NCI-H128 (cell line): ENCODE data around the gene ALDH1A2.

Source experiments
- DNase-seq: peaks from one replicate; lab custom pipeline; 2025; ENCODE audit not compliant: unreplicated experiment; lab: John Stamatoyannopoulos, UW

Gene ALDH1A2

DNA sequence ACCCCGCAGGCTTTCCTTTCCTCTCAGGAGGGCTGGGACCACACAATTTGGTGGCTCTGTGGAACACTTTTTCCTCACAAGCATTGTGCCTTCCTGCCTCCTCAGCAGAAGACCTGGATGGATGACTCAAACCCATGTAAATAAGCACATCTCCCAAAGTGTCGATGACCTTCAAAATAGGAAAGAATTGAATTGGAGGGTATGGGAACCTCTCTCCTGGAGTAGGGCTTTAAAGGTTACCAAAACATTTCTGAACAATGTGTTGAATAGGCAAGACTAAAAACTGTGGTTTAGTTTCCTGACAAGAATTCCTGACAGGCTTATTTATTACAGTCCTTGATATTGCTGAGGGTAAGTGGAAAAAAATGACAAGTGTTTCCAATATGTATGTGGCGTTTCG lies 118.2 kb downstream of the ALDH1A2 start:
- DNase-seq, result no peak

DNA sequence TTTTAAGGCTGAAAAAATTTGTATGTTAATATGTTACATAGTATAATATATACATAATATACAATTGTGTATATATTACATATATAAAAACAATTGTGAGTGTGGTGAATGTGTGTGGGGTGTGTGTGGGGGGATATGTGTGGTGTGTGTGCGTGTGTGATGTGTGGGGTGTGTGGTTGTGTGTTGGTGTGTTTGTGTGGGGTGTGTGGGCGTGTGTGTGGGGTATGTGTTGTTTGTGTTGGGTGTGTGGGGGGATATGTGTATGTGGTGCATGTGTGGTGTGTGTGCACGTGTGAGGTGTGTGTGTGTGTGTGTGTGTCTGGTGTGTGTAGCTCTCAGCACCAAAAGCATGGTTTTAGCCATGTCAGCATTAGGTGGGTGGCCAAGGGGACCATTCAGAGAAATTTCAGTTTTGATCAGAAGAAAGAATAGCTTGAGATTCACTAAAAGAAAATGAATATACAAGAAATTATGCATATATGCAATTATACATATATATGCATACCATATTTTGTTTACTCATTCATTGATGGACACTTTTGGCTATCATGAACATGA lies 118.9 kb downstream of the ALDH1A2 start:
- DNase-seq, result no peak

DNA sequence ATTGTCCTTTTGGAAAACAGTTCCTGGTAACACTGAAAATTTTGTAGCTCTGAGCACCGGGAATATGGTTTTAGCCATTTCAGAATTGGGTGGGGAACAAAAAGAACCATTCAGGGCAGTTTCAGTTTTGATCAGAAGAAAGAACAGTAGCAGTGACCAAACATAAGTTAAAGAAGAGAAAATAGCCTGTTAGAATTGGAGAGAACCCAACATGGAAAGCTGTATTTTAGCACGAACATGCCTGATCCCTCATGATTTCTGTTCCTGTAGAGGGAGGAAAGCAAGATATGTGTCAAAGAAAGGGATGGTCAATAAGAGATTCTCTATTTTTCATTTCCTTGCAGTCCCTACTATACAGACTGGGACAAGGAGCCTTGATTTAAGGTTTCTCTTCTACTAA lies 119.9 kb downstream of the ALDH1A2 start:
- no peak for DNase-seq

DNA sequence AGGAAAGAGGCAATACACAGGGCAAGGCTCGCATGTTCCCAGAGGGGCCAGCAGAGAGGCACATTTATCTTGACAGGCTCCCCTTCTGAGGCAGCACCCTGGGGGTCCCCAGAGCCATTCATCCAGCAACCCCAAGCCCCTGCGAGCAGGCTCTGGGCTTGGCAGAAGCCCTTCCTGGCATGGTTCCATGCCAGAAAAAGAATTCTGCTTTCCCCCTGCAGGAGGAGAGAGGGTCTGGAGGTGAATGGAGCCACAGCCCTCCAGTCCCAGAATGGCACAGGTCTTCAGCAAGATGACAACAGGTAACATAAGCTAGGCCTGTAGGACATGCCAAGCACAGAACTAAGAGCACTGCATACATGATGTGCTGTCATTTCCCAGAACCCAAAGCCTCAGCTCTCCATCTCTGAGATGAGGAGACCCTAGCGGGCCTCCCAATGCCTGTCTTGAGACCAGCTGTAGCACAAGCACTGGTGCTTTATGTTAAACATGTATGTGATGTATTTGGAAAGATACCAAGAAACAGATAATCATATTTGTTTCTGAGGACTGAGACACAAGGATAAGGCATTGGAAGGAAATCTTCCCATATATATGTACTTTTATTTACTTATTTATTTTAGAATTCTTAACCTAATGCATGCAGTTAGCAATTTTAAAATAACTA lies 121.6 kb downstream of the ALDH1A2 start:
- no peak for DNase-seq

DNA sequence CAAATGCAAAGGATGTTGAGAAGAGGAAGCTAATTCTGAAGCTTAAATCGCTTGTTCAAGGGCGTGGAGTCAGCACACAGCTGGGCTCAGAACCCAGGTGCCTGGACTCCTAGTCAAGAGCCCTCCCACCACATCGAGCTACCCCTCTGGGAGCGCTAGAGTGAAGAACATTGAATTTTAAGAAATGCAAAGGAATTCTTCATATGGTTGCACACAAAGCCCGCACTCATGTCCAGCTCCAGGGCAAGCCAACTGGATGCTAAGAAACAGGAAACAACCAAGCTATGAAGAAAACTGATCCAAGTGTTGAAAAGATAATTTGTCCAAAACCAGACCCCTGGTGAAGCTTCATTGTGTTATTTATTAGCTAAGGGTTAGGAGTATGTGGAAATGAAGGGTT lies 122.3 kb downstream of the ALDH1A2 start:
- DNase-seq, result no peak

DNA sequence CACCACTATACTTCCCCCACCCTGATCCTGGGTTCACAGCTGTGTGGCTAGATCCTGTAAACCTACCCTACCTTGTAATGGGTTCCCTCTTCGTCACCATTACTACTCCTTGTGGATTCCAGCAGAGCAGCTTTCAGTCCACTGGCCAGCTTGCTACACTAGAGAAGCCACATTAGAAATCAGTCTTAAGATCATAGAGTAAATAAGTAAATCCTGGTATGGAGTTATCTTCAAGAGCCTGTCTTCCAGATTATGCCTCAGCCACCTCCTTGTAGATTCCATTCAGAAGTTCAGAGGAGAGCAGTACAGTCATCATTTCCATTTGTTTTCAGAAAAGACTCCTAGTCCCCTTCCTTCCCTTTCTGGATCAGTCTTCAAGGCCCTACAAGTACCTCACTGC lies 123.7 kb downstream of the ALDH1A2 start:
- no peak for DNase-seq

DNA sequence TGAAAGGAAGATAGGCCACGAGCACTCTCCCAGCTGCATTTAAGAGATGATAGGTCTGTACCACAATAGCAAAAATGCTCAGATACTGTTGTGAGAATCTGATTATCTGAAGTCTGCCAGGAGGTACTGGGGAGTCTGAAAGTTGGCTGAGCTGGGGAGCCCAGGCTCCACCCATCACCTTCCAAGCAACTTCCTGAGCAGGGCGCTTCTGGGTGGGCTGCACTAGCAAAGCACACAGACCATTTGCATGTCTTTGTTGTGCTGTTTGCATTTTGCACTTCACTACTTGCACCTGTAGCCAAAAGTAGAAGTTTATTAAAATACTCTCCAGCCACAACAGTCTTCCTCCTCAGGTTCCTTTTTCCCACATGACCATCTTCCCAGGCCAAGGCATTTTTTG lies 133.2 kb downstream of the ALDH1A2 start:
- DNase-seq, result no peak

DNA sequence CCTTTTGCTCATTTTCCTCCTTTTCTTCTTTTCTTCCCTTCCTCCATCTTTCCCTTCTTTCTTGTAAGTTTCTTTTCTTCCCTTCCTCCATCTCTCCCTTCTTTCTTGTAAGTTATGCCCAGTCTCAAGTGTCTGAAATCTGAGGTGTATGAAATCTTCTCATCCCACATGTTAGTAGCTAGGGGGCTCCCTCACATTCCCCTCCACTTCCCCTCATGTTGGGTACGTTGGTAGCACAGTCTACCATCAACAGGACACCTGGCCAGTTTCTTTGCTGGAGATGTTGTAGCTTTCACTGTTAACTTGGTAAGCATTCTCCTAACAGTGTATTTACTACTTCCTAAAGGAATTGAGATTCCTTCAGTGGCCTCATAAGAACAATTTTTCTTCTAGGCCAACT lies 133.9 kb downstream of the ALDH1A2 start:
- DNase-seq, result no peak

DNA sequence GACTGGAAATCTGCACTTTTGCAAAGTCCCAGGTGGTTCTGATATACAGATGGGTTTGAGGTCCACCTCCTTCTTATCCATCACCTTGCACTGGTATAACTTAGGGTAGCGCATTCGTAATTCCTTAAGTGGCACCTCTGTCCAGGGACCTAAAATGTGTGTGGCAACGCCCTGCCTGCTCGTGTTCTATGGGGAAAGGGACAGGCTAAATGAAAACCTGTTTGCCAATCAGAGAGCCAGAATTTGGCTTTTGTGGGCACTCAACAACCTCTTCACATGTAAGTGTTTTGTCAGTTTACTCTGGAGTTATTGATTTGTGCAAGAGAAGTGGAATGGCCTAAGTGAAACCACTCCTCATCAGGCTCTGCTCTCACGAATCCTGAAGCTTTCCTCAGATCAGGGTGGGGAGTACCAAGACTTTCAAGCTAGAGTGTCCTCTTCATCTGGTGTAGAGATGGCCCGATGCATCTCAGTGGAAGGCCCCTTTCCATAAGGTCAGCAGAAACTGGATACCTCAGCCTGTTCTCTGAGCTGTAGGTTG lies 138.3 kb downstream of the ALDH1A2 start:
- peak; percentile 16 for DNase-seq

DNA sequence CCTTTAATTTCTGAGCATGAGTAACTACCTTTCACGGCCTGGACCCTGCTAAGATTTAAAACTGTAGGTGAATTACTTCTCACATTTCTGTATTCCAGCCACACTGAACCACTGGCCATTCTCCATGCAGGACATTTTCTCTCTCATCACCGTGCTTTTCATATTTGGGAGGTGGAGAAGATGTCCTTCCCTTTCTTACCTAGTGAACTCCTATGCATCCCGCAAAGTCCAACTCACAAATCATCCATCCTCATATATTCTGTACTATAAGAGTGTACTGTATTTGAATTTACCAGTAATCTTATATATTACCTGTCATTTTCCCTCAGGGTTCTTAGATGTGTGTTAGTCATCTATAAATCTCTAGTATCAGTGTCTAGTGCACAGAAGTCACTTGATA lies 139.9 kb downstream of the ALDH1A2 start:
- no peak for DNase-seq

DNA sequence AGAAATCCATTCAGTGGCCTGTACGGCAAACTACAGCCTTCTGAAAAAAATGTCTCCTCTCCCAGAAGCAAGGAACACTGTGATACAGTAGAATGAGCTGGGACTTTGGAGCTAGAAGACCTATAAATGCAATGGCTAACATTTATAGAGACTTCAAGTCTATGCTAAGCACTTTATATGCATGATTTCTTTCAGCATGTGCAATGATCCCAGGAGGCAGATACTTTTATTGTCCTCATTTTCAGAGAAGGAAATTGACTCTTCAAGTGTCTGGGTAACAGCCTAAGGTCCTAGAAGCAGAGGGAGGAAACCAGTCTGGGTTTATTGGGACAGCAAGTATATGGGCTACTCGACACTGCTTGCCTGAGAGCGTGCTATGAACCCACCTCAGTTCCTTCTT lies 140.9 kb downstream of the ALDH1A2 start:
- no peak for DNase-seq

DNA sequence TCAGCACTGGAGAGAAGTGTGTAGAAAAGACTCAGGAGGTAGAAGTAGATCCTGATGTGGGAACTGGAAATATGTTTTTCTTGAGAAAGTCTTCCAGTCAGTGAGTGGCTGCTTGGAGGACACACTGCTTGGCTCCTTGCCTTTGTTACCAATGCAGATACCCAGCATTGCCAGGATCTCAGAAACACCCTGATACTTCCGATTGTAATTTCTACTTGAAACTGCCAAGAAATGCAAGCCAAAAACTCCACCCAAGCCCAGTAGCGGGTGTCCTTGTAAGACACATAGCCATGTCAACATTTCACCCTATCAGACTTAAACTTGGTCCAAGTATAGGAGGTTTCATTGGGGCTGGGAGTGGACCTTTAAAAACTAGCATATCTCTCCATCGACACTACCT lies 141.8 kb downstream of the ALDH1A2 start:
- DNase-seq, result no peak

DNA sequence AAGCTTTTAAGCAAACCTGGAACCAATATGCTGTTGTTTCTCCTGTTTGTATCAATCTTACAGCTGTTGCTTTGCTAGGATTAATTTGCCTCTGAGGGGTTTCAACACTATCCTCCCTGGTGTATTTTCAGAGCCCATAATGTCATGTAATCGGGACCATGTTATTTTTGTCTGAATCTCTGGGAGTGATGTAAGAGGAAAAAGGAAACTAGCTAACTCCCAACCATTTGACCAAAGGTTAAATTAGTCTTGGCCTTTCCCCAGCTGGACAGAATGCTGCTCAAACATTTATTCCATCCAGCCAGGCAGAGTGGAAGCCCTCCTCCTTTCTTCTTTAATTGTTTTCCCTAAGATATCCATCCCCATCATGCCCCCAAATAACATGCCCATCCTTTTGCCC lies 142.2 kb downstream of the ALDH1A2 start:
- DNase-seq, result no peak

DNA sequence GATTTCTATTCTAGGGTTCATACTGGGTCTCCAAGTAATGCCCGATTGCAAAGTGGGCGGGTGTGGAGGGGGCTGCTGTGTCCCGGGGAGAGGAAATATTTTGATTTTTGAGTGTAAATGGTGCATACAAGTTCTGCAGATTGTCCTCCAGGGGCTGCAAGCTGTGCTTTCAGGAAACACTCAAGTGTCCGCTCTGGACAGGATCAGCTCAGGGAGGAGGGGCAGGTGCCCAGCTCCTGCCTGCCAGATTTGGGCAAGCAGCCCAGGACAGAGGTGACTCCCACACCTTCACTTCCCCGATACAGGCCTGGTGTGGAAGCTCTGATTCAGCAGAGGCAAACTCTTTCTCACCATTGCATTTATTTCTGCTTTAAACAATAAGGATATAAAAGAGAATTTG lies 142.7 kb downstream of the ALDH1A2 start:
- no peak for DNase-seq

DNA sequence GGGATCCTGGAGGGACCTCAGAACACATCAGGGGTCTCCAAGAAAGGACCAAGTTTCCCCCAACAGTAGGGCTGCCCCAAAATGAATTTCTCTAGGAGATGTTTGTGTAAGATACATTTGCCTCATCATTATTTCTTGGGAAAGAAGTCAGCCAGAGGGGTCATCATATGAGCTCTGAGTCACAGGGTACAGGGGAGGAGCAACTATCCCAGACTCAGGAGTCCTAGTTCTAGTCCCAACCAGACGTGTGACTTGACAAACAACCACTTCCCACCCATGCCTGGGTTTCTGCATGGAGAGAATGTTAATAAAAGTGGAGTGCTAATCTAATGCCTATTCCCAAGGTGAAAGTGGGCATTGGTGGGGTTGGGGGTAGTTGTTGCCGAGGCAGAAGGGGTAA lies 144.1 kb downstream of the ALDH1A2 start:
- DNase-seq, result no peak

DNA sequence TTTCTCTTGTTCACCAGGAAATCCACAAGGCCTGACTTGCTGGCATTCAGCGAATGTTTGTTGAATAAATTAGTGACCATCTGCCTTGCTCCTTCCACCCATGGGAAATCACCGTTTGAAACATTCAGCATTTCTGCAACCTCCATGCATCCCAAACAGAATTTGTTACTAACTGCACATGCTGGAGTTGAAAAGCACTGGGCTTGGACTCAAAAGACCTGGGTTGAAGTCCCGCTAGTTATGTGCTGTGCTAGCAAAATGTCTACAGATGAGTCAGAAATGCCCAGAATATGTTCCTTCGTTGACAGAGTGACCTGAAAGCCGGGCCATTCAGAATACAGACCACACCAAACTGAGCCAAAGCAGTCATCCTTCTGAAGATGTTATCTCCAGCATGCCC lies 144.6 kb downstream of the ALDH1A2 start:
- DNase-seq, result no peak

DNA sequence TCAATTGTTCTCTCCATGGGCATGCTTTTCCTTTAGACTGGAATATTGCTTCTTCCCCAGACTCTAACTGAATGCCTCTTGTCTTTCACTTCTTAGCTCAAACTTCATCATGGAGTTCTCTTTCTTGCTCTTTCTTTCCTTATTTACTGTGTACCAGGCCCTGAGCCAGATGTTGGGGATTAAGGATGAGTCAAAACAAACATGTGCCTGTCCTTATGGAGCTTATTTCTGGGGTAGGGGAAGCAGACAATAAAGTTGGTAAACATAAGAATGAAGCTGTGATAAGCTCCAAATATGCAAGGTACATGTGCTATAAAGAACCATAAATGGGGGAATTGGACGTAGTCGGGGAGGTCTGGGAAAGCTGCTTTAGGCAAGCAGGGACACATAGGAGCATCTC lies 145.8 kb downstream of the ALDH1A2 start:
- DNase-seq, result no peak

DNA sequence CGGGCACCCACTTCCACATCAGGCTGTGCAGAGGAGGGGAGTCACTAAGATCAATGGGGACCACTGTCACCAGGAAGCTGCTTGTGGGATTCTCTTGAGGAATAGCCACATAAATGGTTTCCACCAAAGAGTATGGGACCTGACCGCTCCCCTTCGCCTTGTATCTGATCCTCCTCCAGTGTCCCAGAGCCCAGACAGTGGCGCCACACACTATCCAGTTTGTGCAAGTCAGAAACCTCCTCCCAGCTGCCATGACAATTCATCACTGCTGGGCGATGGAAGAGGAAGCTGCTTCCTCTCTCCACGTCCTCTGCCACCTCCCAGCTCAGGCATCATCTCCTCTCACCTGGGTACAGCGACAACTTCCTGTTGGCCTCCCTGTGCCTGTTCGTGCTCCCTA lies 147.5 kb downstream of the ALDH1A2 start:
- no peak for DNase-seq

DNA sequence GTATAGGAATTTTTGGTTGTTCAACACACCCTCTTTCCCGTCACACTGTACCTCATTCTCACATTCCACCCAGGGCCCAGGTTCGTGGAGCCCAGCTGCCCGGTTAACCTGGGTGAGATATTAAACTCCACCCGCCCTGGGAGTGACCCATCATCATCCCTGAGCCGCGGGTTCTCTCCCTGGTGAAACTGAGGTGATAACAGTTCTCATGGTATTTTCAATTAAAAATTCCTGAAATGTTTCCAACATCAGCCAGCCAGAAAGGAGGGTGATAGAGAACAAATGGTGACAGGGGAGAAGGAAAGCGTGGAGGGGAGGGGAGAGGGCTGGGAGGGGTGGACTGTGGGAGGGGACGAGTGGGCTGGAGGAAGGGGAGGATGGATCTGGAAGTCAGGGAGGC lies 148.8 kb downstream of the ALDH1A2 start:
- no peak for DNase-seq

DNA sequence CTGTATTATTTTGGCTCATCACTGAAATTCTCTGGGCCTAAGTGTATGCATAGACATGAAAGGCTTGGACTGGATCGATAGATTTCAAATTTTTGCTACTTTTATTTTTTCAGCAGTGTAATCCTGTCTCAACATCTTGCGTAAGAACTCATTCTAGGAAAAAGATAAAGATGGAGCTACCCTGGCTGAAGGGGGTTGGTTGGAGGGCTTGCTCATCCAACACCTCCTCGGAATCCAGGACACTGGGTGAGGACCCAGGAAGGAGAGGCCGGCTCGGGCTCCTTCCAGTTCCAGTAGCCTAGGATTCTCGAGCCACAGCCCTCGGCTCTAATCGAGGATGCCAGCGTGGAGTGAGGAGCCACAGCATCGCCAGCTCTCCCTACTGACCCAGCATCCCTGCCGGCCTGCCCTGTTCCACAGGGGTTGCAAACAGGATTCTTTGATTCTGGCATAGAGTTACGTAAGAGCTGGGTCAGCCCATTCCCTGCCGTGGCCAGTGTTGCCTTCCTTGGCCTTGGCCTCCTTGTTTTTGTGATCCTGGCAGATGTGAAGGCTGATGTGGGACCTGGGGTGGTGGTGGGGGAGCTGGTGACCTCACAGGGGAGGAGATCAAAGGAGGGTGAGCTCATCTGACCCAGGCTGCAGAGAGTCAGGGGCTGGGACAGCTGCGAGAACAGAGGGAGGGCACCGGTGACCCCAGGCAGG lies 149.5 kb downstream of the ALDH1A2 start:
- no peak for DNase-seq

DNA sequence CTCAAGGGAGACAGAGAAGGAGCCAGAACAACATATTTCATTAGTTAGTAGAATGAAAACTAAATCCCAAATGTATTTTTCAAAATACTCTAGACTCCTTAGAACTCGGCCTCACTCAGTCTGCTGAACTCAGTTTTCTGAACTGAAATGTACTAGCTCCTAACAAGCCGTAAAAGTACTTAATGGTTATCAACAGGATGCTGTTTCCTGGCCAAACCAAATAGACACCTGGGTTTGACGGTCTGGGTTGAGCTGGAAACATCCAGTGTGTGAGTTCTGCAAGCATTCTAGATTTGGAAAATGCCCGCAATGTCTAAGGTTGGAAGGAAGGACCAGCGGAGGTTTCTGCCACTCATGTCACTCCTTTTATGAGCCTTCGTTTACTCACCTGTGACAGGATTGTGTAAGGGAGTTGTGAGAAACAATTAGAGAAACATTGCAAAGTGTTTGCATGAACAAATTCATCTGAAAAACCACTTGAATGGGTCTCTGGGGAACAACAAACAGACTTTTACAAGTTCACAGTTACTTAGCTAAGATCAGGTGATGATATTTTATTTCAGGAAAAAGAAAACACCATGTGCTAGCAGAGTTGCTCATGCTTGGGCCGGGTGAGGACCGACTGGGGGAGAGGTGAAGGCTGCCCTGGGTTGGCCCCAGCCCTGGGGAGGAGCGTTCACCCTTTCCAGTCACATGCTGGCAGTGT lies 151.0 kb downstream of the ALDH1A2 start:
- no peak for DNase-seq

DNA sequence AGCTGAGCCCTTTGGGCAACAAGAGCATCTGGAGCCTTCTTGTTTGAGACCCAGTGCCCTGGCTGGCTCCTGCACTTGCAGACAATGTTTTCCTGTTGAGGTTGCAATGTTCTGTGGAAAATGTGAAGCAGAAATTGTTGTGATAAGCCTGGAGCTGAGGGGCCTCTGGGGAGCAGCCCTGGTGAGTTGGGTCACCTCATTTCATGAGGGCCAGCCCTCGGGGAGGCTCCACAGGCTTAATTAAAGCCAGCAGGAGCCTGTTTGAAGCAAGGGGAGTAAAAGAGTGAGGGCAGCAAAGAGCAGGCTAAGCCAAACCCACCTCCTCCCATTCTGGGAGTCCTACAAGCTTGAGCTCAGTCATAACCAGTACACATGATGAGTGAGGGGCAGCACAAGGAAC lies 154.3 kb downstream of the ALDH1A2 start:
- no peak for DNase-seq
